ENCODE results near the gene C1orf167.

The C1orf167 gene

DNA sequence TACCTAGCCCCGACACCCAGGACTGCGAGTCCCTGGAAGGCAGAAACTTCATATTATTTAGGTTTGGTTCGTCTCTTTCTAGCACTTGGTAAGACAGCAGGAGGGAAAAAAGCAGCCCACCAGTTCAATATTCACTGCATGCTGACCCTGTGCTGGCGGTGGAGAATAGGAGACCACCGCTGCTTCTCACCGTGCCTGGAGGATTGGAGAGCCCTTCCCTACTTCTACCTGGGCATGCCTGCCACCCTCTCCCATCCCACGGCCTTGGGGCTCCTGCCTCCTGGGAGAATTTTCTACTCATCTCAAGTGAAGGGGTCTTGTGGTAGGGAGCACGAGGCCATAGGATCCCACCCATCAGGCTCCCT is 38.4 kb downstream of the C1orf167 start:
- Histone ChIP-seq H3K4me3 (ENCODE audit: low read length in 2 of 2) (no peak overlapping the region), H2BK15ac (ENCODE audit: low read length) (no peak overlapping the region), H2BK120ac (ENCODE audit: low read depth, low read length) (no peak overlapping the region), H2AFZ (ENCODE audit: low read length) (no peak overlapping the region), H4K8ac (ENCODE audit: low read depth, low read length) (no peak overlapping the region), H4K91ac (ENCODE audit: low read depth, low read length, poor library complexity) (no peak overlapping the region), H3K4me2 (ENCODE audit: insufficient read depth, low read length, poor library complexity, severe bottlenecking) (no peak overlapping the region), H2AK5ac (ENCODE audit: low read depth, low read length) (no peak overlapping the region), H3K36me3 (replicated peaks in 1 of 2; ENCODE audit: control insufficient read depth in 2 of 2, insufficient read depth in 2 of 2, low read length in 2 of 2) (peaks cover 24 to 39% of the 10 kb centered on the region in 2 donors), H3K27me3 (ENCODE audit: control insufficient read depth in 3 of 3, insufficient read depth in 3 of 3, low read depth in 1 of 3, low read length in 3 of 3) (no peaks in the 10 kb centered on the region), H3K18ac (ENCODE audit: low read length) (no peak overlapping the region), H2BK5ac (ENCODE audit: low read length) (no peak overlapping the region), H2BK12ac (ENCODE audit: low read length) (no peak overlapping the region), H3K79me1 (ENCODE audit: low read depth, low read length) (peaks cover 3% of the 10 kb centered on the region), H3K27ac (replicated peaks; ENCODE audit: low read length) (no peak overlapping the region), H3K9me3 (replicated peaks in 1 of 2; ENCODE audit: control insufficient read depth in 2 of 2, insufficient read depth in 1 of 2, low read depth in 1 of 2, low read length in 2 of 2) (no peaks in the 10 kb centered on the region), H3K9ac (ENCODE audit: low read depth, low read length, poor library complexity) (no peak overlapping the region), H3K4me1 (ENCODE audit: control insufficient read depth in 2 of 2, insufficient read depth in 1 of 2, low read depth in 1 of 2, low read length in 2 of 2) (peaks cover 17 to 26% of the 10 kb centered on the region in 2 donors), H3K4ac (ENCODE audit: low read length) (no peak overlapping the region), H3K14ac (ENCODE audit: low read length) (no peak overlapping the region), H3K23ac (ENCODE audit: low read depth, low read length, poor library complexity) (no peak overlapping the region)
- WGBS, 2 donors (ENCODE audit: extremely low coverage in 2 of 2, insufficient read length in 2 of 2, insufficient replicate concordance in 1 of 2): no CpG with 5 or more reads among the region's 8 CpGs
- DNase-seq (ENCODE audit: low spot score): no peak

DNA sequence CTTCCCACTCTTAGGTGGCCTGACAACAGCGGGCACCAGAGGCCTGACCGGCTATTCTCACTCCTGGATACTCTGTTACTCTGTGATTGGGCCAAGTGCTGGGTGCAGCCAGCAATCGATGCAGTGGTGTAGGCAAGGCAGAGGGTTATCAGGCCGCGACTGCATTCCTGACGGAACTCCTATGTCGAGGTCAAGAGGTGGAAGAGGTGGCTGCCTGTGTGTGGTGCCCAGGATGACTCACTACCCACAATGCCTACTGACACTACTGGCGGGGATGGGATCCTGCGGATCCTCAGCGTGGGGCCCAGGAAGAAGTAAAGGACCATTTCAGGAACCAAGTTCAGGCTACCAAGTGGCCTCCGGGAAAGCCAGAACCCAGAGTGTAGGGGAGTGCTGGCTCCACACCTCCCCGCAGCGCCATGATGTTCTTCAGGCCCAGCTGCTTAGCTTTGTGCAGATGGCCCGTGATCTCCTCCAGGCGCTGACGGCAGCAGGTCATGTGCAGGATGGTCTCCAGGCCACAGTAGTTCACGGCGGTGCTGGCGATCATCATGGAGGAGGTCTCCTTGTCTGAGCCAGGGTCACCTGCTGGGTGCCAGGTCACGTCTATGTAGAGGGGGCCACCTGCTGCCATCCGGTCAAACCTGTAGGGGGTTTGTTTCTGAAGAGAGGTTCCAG is 38.9 kb downstream of the C1orf167 start:
- peaks cover 21 to 34% of the 10 kb centered on the region in 2 donors for H3K36me3 ChIP-seq (replicated peaks in 1 of 2; ENCODE audit: control insufficient read depth in 2 of 2, insufficient read depth in 2 of 2, low read length in 2 of 2)
- H2AFZ ChIP-seq (ENCODE audit: low read length): no peak overlapping the region
- no peak overlapping the region for H3K9ac ChIP-seq (ENCODE audit: low read depth, low read length, poor library complexity)
- WGBS, 2 donors (ENCODE audit: extremely low coverage in 2 of 2, insufficient read length in 2 of 2, insufficient replicate concordance in 1 of 2): no CpG with 5 or more reads among the region's 21 CpGs
- no peak overlapping the region for H2BK5ac ChIP-seq (ENCODE audit: low read length)
- no peak overlapping the region for H3K4me2 ChIP-seq (ENCODE audit: insufficient read depth, low read length, poor library complexity, severe bottlenecking)
- H2BK120ac ChIP-seq (ENCODE audit: low read depth, low read length): no peak overlapping the region
- H3K18ac ChIP-seq (ENCODE audit: low read length): no peak overlapping the region
- H3K4me3 ChIP-seq (ENCODE audit: low read length in 2 of 2): no peak overlapping the region
- H3K79me1 ChIP-seq (ENCODE audit: low read depth, low read length): peaks cover 3% of the 10 kb centered on the region
- no peaks in the 10 kb centered on the region for H3K27me3 ChIP-seq (ENCODE audit: control insufficient read depth in 3 of 3, insufficient read depth in 3 of 3, low read depth in 1 of 3, low read length in 3 of 3)
- DNase-seq (ENCODE audit: low spot score): no peak
- peaks cover 17 to 26% of the 10 kb centered on the region in 2 donors for H3K4me1 ChIP-seq (ENCODE audit: control insufficient read depth in 2 of 2, insufficient read depth in 1 of 2, low read depth in 1 of 2, low read length in 2 of 2)
- no peak overlapping the region for H3K23ac ChIP-seq (ENCODE audit: low read depth, low read length, poor library complexity)
- H3K27ac ChIP-seq (replicated peaks; ENCODE audit: low read length): no peak overlapping the region
- H3K14ac ChIP-seq (ENCODE audit: low read length): no peak overlapping the region
- no peak overlapping the region for H4K91ac ChIP-seq (ENCODE audit: low read depth, low read length, poor library complexity)
- no peak overlapping the region for H3K4ac ChIP-seq (ENCODE audit: low read length)
- no peak overlapping the region for H2BK15ac ChIP-seq (ENCODE audit: low read length)
- no peak overlapping the region for H2BK12ac ChIP-seq (ENCODE audit: low read length)
- no peaks in the 10 kb centered on the region for H3K9me3 ChIP-seq (replicated peaks in 1 of 2; ENCODE audit: control insufficient read depth in 2 of 2, insufficient read depth in 1 of 2, low read depth in 1 of 2, low read length in 2 of 2)
- H2AK5ac ChIP-seq (ENCODE audit: low read depth, low read length): no peak overlapping the region
- H4K8ac ChIP-seq (ENCODE audit: low read depth, low read length): no peak overlapping the region

DNA sequence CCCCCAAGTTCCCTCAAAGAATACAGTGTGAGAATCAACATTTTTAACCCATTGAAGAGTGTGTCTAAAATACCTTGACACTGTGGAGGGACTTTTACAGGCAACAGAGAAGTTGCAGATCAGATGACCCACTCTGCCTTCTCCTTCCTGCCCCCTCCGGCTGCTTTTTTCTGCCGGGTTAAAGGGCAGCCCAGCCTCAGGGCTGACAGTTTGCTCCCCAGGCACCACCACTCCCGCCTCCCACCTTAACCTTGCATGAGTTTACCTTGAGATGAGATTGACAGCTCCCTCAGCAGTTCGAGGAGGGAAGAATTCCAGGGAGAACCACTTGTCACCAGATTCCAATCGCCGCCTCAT is 40.6 kb downstream of the C1orf167 start:
- Histone ChIP-seq H3K9ac (ENCODE audit: low read depth, low read length, poor library complexity) (peak overlapping the region; percentile 25), H3K14ac (ENCODE audit: low read length) (no peak overlapping the region), H2AFZ (ENCODE audit: low read length) (peak overlapping the region; percentile 31), H3K36me3 (replicated peaks in 1 of 2; ENCODE audit: control insufficient read depth in 2 of 2, insufficient read depth in 2 of 2, low read length in 2 of 2) (peaks cover 16 to 31% of the 10 kb centered on the region in 2 donors), H3K27me3 (ENCODE audit: control insufficient read depth in 3 of 3, insufficient read depth in 3 of 3, low read depth in 1 of 3, low read length in 3 of 3) (no peaks in the 10 kb centered on the region), H3K18ac (ENCODE audit: low read length) (no peak overlapping the region), H2BK12ac (ENCODE audit: low read length) (peak overlapping the region; percentile 91), H3K9me3 (replicated peaks in 1 of 2; ENCODE audit: control insufficient read depth in 2 of 2, insufficient read depth in 1 of 2, low read depth in 1 of 2, low read length in 2 of 2) (no peaks in the 10 kb centered on the region), H3K4ac (ENCODE audit: low read length) (no peak overlapping the region), H3K23ac (ENCODE audit: low read depth, low read length, poor library complexity) (no peak overlapping the region), H3K4me1 (ENCODE audit: control insufficient read depth in 2 of 2, insufficient read depth in 1 of 2, low read depth in 1 of 2, low read length in 2 of 2) (peaks cover 21 to 35% of the 10 kb centered on the region in 2 donors), H2BK5ac (ENCODE audit: low read length) (no peak overlapping the region), H3K27ac (replicated peaks; ENCODE audit: low read length) (peak overlapping the region; percentile 68), H4K91ac (ENCODE audit: low read depth, low read length, poor library complexity) (no peak overlapping the region), H3K4me2 (ENCODE audit: insufficient read depth, low read length, poor library complexity, severe bottlenecking) (peak overlapping the region; percentile 96), H3K79me1 (ENCODE audit: low read depth, low read length) (peaks cover 3% of the 10 kb centered on the region), H4K8ac (ENCODE audit: low read depth, low read length) (no peak overlapping the region), H2BK15ac (ENCODE audit: low read length) (peak overlapping the region; percentile 62), H2BK120ac (ENCODE audit: low read depth, low read length) (no peak overlapping the region), H3K4me3 (ENCODE audit: low read length in 2 of 2) (peak overlapping the region in 1 of 2 donors; percentile 38), H2AK5ac (ENCODE audit: low read depth, low read length) (peak overlapping the region; percentile 88)
- WGBS, 2 donors (ENCODE audit: extremely low coverage in 2 of 2, insufficient read length in 2 of 2, insufficient replicate concordance in 1 of 2): no CpG with 5 or more reads among the region's 6 CpGs
- DNase-seq (ENCODE audit: low spot score): no peak

DNA sequence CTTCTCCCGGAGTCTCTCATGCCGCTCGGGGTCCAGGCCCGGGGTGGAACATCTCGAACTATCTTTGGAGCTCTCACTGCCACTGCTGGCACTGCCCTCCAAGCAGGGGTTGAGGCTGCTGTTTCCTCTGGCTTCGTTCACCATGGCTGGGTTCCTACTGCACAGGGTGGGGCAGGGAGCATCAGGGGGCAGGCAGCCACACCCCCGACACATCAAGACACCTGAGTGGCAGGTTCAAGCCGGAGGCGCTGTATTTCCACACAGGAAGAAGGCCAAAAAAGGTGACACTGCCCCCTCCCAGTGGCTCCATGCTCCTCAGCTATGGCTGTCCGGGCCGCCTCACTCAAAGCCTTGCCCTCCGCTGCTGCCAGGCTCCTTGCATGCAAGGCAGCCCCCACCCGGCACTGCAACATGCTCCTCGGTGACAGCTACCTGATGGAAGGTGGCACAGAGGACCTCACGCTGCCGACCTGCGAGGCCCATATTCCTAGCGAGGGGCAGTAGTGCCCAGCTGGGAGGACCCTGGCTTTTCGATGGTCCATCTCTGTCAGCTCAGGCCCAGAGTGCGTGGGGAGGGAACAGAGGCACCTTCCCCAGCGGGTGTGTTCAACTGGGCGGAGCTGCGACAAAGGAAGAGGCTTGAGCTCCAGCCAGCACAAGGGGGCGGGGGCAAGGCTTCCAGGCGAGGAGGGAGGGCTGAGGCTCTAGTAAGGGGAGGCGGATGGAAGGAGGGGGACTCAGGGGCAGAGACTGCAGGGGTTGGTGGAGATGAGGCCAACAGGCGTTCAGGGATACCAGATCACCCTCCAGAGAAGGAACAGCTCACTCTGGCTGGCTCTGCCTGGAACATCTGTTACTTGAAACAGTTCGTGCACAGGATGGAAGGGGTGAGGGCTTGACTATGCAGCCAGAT is 41.2 kb downstream of the C1orf167 start:
- peak overlapping the region; percentile 68 for H3K27ac ChIP-seq (replicated peaks; ENCODE audit: low read length)
- no CpG with 5 or more reads among the region's 28 CpGs for WGBS, 2 donors (ENCODE audit: extremely low coverage in 2 of 2, insufficient read length in 2 of 2, insufficient replicate concordance in 1 of 2)

More for the DNA sequence above, 41.2 kb downstream of the C1orf167 start:
- Histone ChIP-seq H2BK15ac (ENCODE audit: low read length) (peak overlapping the region; percentile 62), H4K8ac (ENCODE audit: low read depth, low read length) (no peak overlapping the region), H3K18ac (ENCODE audit: low read length) (peak overlapping the region; percentile 99), H3K23ac (ENCODE audit: low read depth, low read length, poor library complexity) (peak overlapping the region; percentile 86), H3K9ac (ENCODE audit: low read depth, low read length, poor library complexity) (peak overlapping the region; percentile 93), H3K14ac (ENCODE audit: low read length) (no peak overlapping the region), H4K91ac (ENCODE audit: low read depth, low read length, poor library complexity) (no peak overlapping the region), H3K36me3 (replicated peaks in 1 of 2; ENCODE audit: control insufficient read depth in 2 of 2, insufficient read depth in 2 of 2, low read length in 2 of 2) (peaks cover 16 to 34% of the 10 kb centered on the region in 2 donors), H3K9me3 (replicated peaks in 1 of 2; ENCODE audit: control insufficient read depth in 2 of 2, insufficient read depth in 1 of 2, low read depth in 1 of 2, low read length in 2 of 2) (no peaks in the 10 kb centered on the region), H3K79me1 (ENCODE audit: low read depth, low read length) (peaks cover 3% of the 10 kb centered on the region), H2BK12ac (ENCODE audit: low read length) (peak overlapping the region; percentile 91), H2AFZ (ENCODE audit: low read length) (peak overlapping the region; percentile 53), H2AK5ac (ENCODE audit: low read depth, low read length) (peak overlapping the region; percentile 88), H3K27me3 (ENCODE audit: control insufficient read depth in 3 of 3, insufficient read depth in 3 of 3, low read depth in 1 of 3, low read length in 3 of 3) (no peaks in the 10 kb centered on the region), H2BK120ac (ENCODE audit: low read depth, low read length) (no peak overlapping the region), H3K4me3 (ENCODE audit: low read length in 2 of 2) (peak overlapping the region; percentile 38 to 73), H3K4me2 (ENCODE audit: insufficient read depth, low read length, poor library complexity, severe bottlenecking) (peak overlapping the region; percentile 96), H3K4ac (ENCODE audit: low read length) (peak overlapping the region; percentile 77), H2BK5ac (ENCODE audit: low read length) (peak overlapping the region; percentile 70), H3K4me1 (ENCODE audit: control insufficient read depth in 2 of 2, insufficient read depth in 1 of 2, low read depth in 1 of 2, low read length in 2 of 2) (peaks cover 21 to 39% of the 10 kb centered on the region in 2 donors)
- peak; percentile 89 for DNase-seq (ENCODE audit: low spot score)

Measured in neuronal stem cell (in vitro differentiated cells).